ENCODE measurements around the gene PCA3.

The PCA3 gene

GRCh38 chr9:76725885-76726284 lies 38.4 kb upstream of the PCA3 start:
- no peak overlapping the region for H3K4me3 ChIP-seq (ENCODE audit: low read depth, low read length)
- no peak for TF ChIP-seq CTCF (IDR thresholded peaks at IDR 0.05; ENCODE audit: borderline replicate concordance, insufficient read depth, low read depth, low read length)

DNA sequence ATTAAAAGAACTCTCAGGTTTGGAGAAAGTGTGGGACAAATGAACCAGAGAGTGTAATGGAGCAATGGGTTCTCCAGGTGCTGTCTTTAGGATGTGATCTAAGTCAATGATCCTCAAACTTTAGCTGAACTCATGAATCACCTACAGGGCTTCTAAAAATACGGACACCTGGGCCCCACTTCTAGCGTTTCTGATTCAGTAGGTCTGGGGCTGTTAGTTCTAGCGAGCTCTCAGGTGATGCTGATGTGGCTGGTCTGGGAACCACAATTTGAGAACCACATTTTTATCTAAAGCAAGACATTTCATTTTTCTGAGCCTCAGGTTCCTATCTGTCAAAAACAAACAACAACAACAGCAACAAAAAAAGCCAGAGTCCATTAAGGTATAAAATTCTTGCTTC lies 35.1 kb upstream of the PCA3 start:
- H3K4me3 ChIP-seq (ENCODE audit: low read depth, low read length) = no peak overlapping the region
- TF ChIP-seq CTCF (IDR thresholded peaks at IDR 0.05; ENCODE audit: borderline replicate concordance, insufficient read depth, low read depth, low read length) = no peak

DNA sequence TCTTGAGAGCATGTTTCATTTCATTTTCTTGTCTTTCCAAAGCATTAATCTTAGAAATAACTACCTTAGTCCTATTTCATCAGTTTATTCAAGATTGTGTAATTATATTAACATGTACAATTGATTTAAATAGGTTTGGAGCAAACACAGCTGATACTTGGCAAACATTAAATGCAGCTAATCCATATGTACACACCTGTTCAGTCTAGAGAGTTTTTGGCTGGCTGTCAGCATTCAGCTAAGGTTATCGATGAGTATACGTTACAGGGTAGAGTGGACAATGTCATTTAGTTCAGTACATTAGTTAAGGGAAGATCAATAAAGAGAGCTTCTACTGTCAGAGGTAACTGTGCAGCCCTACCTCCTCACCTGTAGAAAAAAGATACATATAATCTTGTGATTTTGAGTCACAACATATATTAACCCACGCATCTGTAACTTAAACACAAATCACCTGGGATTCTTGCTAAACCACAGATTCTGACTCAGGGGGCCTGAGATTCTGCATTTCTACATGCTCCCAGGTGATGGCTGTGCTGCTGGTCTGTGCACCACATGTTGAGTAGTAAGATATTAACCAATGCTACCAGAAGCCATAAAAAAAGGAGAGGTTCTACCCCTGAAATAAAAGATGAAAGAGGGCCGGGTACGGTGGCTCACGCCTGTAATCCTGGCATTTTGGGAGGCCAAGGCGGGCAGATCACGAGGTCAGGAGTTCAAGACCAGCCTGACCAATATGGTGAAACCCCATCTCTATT lies 34.1 kb upstream of the PCA3 start:
- TF ChIP-seq CTCF (IDR thresholded peaks at IDR 0.05; ENCODE audit: borderline replicate concordance, insufficient read depth, low read depth, low read length) = no peak
- H3K4me3 ChIP-seq (ENCODE audit: low read depth, low read length) = no peak overlapping the region

- no peak for TF ChIP-seq CTCF (IDR thresholded peaks at IDR 0.05; ENCODE audit: borderline replicate concordance, insufficient read depth, low read depth, low read length)
- H3K4me3 ChIP-seq (ENCODE audit: low read depth, low read length) = no peak overlapping the region
These were observed 33.4 kb upstream of the PCA3 start for GRCh38 chr9:76730801-76731200.

- no peak for TF ChIP-seq CTCF (IDR thresholded peaks at IDR 0.05; ENCODE audit: borderline replicate concordance, insufficient read depth, low read depth, low read length)
- H3K4me3 ChIP-seq (ENCODE audit: low read depth, low read length) = no peak overlapping the region
These were observed 31.8 kb upstream of the PCA3 start for GRCh38 chr9:76732341-76732958.

DNA sequence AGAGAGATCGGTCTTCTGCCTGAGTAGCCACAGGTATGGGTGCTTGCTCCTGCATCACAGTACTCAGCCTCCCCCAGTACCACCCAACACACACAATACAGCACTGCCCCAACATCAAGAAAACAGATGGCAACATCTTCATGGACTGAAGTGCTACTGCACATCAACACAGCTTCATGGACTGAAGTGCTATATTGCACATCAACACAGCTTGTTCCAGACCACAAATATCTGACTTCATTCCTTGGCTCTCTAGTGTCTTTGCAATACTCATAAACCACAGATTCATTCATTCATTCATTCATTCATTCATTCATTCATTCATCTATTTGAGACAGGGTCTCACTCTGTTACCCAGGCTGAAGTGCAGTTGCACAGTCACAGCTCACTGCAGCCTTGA lies 31.1 kb upstream of the PCA3 start:
- TF ChIP-seq CTCF (IDR thresholded peaks at IDR 0.05; ENCODE audit: borderline replicate concordance, insufficient read depth, low read depth, low read length) = no peak
- H3K4me3 ChIP-seq (ENCODE audit: low read depth, low read length) = no peak overlapping the region

- TF ChIP-seq CTCF (IDR thresholded peaks at IDR 0.05; ENCODE audit: borderline replicate concordance, insufficient read depth, low read depth, low read length) = no peak
- no peak overlapping the region for H3K4me3 ChIP-seq (ENCODE audit: low read depth, low read length)
These were observed 29.5 kb upstream of the PCA3 start for GRCh38 chr9:76734716-76735115.

Measured in GM12875 (cell line).